OCI-LY1 (cell line): Measurements from ENCODE around the gene TNFAIP8L3.
"Not testable (repeated sequence)": the region's sequence is repeated elsewhere in the genome, so short reads cannot be mapped to it uniquely, and the experiment has no call there.

Experiments used
- H2AFZ ChIP-seq: fragments of 200-600 bp; sonication (generic), shearing (Covaris generic); 2 replicates; pipeline ENCODE4 v1.6.0; 2014; ENCODE audit warnings: antibody characterized with exemption, mild to moderate bottlenecking, low read length
- H3F3A ChIP-seq: fragments of 200-600 bp; sonication (generic), shearing (Covaris generic); 2 replicates; pipeline ENCODE4 v1.6.0; 2014; ENCODE audit warnings: mild to moderate bottlenecking, antibody characterized with exemption, low read length, moderate library complexity; ENCODE audit not compliant: insufficient read depth
- H3K27ac ChIP-seq: fragments of 200-600 bp; sonication (generic); 2 replicates; pipeline ENCODE4 v1.5.1; 2014; ENCODE audit warnings: low read length, mixed run types, mild to moderate bottlenecking, low read depth; ENCODE audit not compliant: poor library complexity, severe bottlenecking
- H3K27me3 ChIP-seq: fragments of 200-600 bp; sonication (generic); 2 replicates; pipeline ENCODE4 v1.6.0; 2014; ENCODE audit warnings: antibody characterized with exemption, mild to moderate bottlenecking, low read length, moderate library complexity; ENCODE audit not compliant: insufficient read depth
- H3K36me3 ChIP-seq: fragments of 200-600 bp; sonication (generic); 2 replicates; pipeline ENCODE4 v1.6.1; 2014; ENCODE audit warnings: mild to moderate bottlenecking, antibody characterized with exemption, low read length, moderate library complexity, mixed read lengths; ENCODE audit not compliant: insufficient read depth
- H3K4me1 ChIP-seq: fragments of 200-600 bp; sonication (generic); 2 replicates; pipeline ENCODE4 v1.5.1; 2014; ENCODE audit warnings: mild to moderate bottlenecking, low read length, moderate library complexity; ENCODE audit not compliant: insufficient read depth, severe bottlenecking
- H3K4me2 ChIP-seq: fragments of 200-600 bp; sonication (generic), shearing (Covaris generic); 2 replicates; pipeline ENCODE4 v1.6.1; 2014; ENCODE audit warnings: low read length
- H3K4me3 ChIP-seq: fragments of 200-600 bp; sonication (generic); 2 replicates; pipeline ENCODE4 v1.5.1; 2014; ENCODE audit warnings: low read length, low read depth, mild to moderate bottlenecking, mixed read lengths; ENCODE audit not compliant: poor library complexity, severe bottlenecking
- H3K79me2 ChIP-seq: fragments of 200-600 bp; shearing (Covaris generic); 2 replicates; pipeline ENCODE4 v1.6.1; 2016; ENCODE audit warnings: mixed run types, low read length, mixed read lengths; ENCODE audit not compliant: insufficient read depth
- H3K9ac ChIP-seq: fragments of 200-600 bp; sonication (generic), shearing (Covaris generic); 2 replicates; pipeline ENCODE4 v1.6.1; 2014; ENCODE audit warnings: mild to moderate bottlenecking, low read length, mixed read lengths
- H3K9me2 ChIP-seq: fragments of 200-600 bp; sonication (generic), shearing (Covaris generic); 2 replicates; pipeline ENCODE4 v1.6.1; 2014; ENCODE audit warnings: low read depth, mild to moderate bottlenecking, low read length, mixed read lengths
- H3K9me3 ChIP-seq: fragments of 200-600 bp; shearing (Covaris generic); 2 replicates; pipeline ENCODE4 v1.6.1; 2014; ENCODE audit warnings: low read length, mixed read lengths
- H4K20me1 ChIP-seq: fragments of 200-600 bp; sonication (generic), shearing (Covaris generic); 2 replicates; pipeline ENCODE4 v1.6.0; 2016; ENCODE audit warnings: mild to moderate bottlenecking, low read length; ENCODE audit not compliant: insufficient read depth
- CTCF ChIP-seq: fragments of 200-600 bp; sonication (generic), shearing (Covaris generic); IDR thresholded peaks from 2 replicates; pipeline ENCODE4 v1.5.1; 2017; ENCODE audit warnings: mild to moderate bottlenecking, antibody characterized with exemption, low read length, moderate library complexity, mixed read lengths
- EZH2 ChIP-seq: fragments of 200-600 bp; sonication (generic), shearing (Covaris generic); IDR thresholded peaks from 2 replicates; pipeline ENCODE4 v1.8.0; 2017; ENCODE audit warnings: borderline replicate concordance, mixed run types, mild to moderate bottlenecking, antibody characterized with exemption, low read length, moderate library complexity, mixed read lengths

The TNFAIP8L3 gene

GRCh38 chr15:51038162-51038973 is 56.3 kb downstream of the TNFAIP8L3 start:
- no peak for TF ChIP-seq CTCF
- TF ChIP-seq EZH2: no peak
- no peaks in the 10 kb centered on the region for H3K36me3 ChIP-seq
- no peaks in the 10 kb centered on the region for H3K9me2 ChIP-seq
- no peaks in the 10 kb centered on the region for H3K79me2 ChIP-seq
- no peaks in the 10 kb centered on the region for H3K27me3 ChIP-seq
- no peaks in the 10 kb centered on the region for H4K20me1 ChIP-seq
- H3K4me2 ChIP-seq: no peak overlapping the region
- no peaks in the 10 kb centered on the region for H3K4me1 ChIP-seq
- H3K9me3 ChIP-seq: no peaks in the 10 kb centered on the region
- H2AFZ ChIP-seq: no peak overlapping the region
- no peak overlapping the region for H3K4me3 ChIP-seq
- H3F3A ChIP-seq: no peaks in the 10 kb centered on the region
- H3K9ac ChIP-seq: no peak overlapping the region
- no peak overlapping the region for H3K27ac ChIP-seq

DNA sequence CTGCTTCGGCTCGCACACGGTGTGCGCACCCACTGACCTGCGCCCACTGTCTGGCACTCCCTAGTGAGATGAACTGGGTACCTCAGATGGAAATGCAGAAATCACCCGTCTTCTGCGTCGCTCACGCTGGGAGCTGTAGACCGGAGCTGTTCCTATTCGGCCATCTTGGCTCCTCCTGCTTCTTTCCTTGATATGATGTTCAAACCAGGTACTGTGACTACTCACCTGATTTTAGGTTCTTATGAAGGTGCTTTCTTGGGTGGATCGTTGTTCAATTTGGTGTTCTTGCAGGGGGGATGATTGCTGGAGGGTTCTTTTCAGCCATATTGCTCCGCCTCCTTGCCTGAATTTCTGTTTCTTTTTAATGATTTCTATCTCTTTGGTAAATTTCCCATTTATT is 57.2 kb downstream of the TNFAIP8L3 start:
- not testable (repeated sequence) for H2AFZ ChIP-seq, H3K79me2 ChIP-seq, H3K9me2 ChIP-seq, H3K9ac ChIP-seq, H3K4me3 ChIP-seq, H3K4me2 ChIP-seq, H3K4me1 ChIP-seq, H3K9me3 ChIP-seq, H3K27ac ChIP-seq, H3K27me3 ChIP-seq, H4K20me1 ChIP-seq, H3K36me3 ChIP-seq, H3F3A ChIP-seq

- H4K20me1 ChIP-seq: no peaks in the 10 kb centered on the region
- no peak overlapping the region for H3K4me2 ChIP-seq
- H3K79me2 ChIP-seq: no peaks in the 10 kb centered on the region
- no peaks in the 10 kb centered on the region for H3K27me3 ChIP-seq
- H3K9me3 ChIP-seq: no peaks in the 10 kb centered on the region
- TF ChIP-seq EZH2 (no peak), CTCF (no peak)
- H3K27ac ChIP-seq: no peak overlapping the region
- no peaks in the 10 kb centered on the region for H3K36me3 ChIP-seq
- no peak overlapping the region for H2AFZ ChIP-seq
- H3F3A ChIP-seq: no peaks in the 10 kb centered on the region
- H3K4me1 ChIP-seq: no peaks in the 10 kb centered on the region
- no peak overlapping the region for H3K4me3 ChIP-seq
- H3K9me2 ChIP-seq: no peaks in the 10 kb centered on the region
- H3K9ac ChIP-seq: no peak overlapping the region
Observed at GRCh38 chr15:51030649-51031316, 63.9 kb downstream of the TNFAIP8L3 start.

GRCh38 chr15:51025454-51025846 is 69.3 kb downstream of the TNFAIP8L3 start:
- Histone ChIP-seq H3K4me1 (no peaks in the 10 kb centered on the region), H4K20me1 (no peaks in the 10 kb centered on the region), H3K79me2 (no peaks in the 10 kb centered on the region), H3K9me3 (no peaks in the 10 kb centered on the region), H3K4me2 (no peak overlapping the region), H3K9me2 (no peaks in the 10 kb centered on the region), H2AFZ (no peak overlapping the region), H3K27me3 (no peaks in the 10 kb centered on the region), H3K4me3 (no peak overlapping the region), H3K27ac (no peak overlapping the region), H3K9ac (no peak overlapping the region), H3K36me3 (no peaks in the 10 kb centered on the region), H3F3A (no peaks in the 10 kb centered on the region)
- no peak for TF ChIP-seq CTCF
- TF ChIP-seq EZH2: no peak
